Measurements from ENCODE around the gene SELL. TPM values are rescaled to one million over a fixed set of nuclear protein-coding genes. Genes with fewer than 3 reads are reported as not detected.

The SELL gene
- total and polyA plus RNA-seq, 2 experiments from 2014 or later = not detected

GRCh38 chr1:169699707-169700106, 11.7 kb downstream of the SELL start:
- no peaks in the 10 kb centered on the region for H4K20me1 ChIP-seq (replicated peaks; ENCODE audit: insufficient read depth)
- no peak overlapping the region for H3K27ac Mint-ChIP-seq
- H3K4me1 ChIP-seq (ENCODE audit: insufficient read depth) = no peaks in the 10 kb centered on the region
- DNase-seq (ENCODE audit: low spot score) (no peak), ATAC-seq (no peak)
- H3K27ac ChIP-seq (ENCODE audit: low read depth) = no peak overlapping the region
- no peak overlapping the region for H3K4me2 ChIP-seq
- peaks cover 11% of the 10 kb centered on the region for H3K27me3 Mint-ChIP-seq (ENCODE audit: insufficient read depth, low read depth, poor library complexity)
- H3K36me3 Mint-ChIP-seq (ENCODE audit: low read depth) = no peaks in the 10 kb centered on the region
- H3K36me3 ChIP-seq (ENCODE audit: insufficient read depth) = no peaks in the 10 kb centered on the region
- no peak overlapping the region for H3K4me3 ChIP-seq
- no peaks in the 10 kb centered on the region for H3K79me2 ChIP-seq (replicated peaks; ENCODE audit: insufficient read depth)
- H3K4me1 Mint-ChIP-seq = no peaks in the 10 kb centered on the region
- TF ChIP-seq POLR2AphosphoS5 (IDR thresholded peaks at IDR 0.05; ENCODE audit: low read depth) (no peak), ZNF331 (CRISPR knock-in tag; IDR thresholded peaks at IDR 0.05; ENCODE audit: low read depth) (no peak), EZH2phosphoT487 (IDR thresholded peaks at IDR 0.05; ENCODE audit: unreplicated experiment) (no peak), ZNF462 (CRISPR knock-in tag; IDR thresholded peaks at IDR 0.05) (no peak), CREB1 (CRISPR knock-in tag; IDR thresholded peaks at IDR 0.05; ENCODE audit: low read depth) (no peak), CTCF (conservative IDR thresholded peaks at IDR 0.05; ENCODE audit: low read depth in 2 of 2) (no peak), ETS1 (IDR thresholded peaks at IDR 0.05) (no peak), STAT1 (IDR thresholded peaks at IDR 0.05; ENCODE audit: unreplicated experiment) (no peak)
- H3K9me3 Mint-ChIP-seq = no peaks in the 10 kb centered on the region
- no peaks in the 10 kb centered on the region for H3F3A ChIP-seq (replicated peaks; ENCODE audit: low read depth)
- no peaks in the 10 kb centered on the region for H3K9me2 ChIP-seq (ENCODE audit: insufficient read depth)
- no peaks in the 10 kb centered on the region for H3K27me3 ChIP-seq (ENCODE audit: insufficient read depth)
- H3K4me3 Mint-ChIP-seq = no peak overlapping the region
- H2AFZ ChIP-seq = no peak overlapping the region

Measured in GM23338 (cell line).